NCI-H226 (cell line): ENCODE results near the gene CUEDC2.

Experiments
- DNase-seq: peaks from one replicate; pipeline ENCODE4 v3.0.0-alpha.2; 2015

CUEDC2 gene

DNA sequence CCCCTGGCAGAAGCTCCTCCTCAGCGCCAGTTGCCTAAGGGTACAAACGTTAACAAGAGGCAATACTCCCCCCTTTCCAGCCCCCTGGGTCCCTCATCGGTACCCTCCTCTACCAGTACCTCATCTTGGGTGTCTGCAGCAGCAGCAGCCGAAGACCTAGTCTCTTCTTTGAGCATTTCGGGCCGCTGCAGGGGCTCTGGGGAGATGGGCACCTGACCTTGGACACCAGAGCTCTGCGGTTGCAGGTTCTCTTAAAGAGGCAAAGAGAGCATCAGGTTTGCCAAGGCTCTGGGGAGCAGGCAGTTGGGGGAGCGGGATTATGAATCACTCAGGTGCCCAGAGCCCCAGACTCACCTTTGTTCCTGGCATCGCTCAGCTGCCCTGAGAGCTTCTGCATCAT is 8.2 kb downstream of the CUEDC2 start:
- DNase-seq, result no peak

DNA sequence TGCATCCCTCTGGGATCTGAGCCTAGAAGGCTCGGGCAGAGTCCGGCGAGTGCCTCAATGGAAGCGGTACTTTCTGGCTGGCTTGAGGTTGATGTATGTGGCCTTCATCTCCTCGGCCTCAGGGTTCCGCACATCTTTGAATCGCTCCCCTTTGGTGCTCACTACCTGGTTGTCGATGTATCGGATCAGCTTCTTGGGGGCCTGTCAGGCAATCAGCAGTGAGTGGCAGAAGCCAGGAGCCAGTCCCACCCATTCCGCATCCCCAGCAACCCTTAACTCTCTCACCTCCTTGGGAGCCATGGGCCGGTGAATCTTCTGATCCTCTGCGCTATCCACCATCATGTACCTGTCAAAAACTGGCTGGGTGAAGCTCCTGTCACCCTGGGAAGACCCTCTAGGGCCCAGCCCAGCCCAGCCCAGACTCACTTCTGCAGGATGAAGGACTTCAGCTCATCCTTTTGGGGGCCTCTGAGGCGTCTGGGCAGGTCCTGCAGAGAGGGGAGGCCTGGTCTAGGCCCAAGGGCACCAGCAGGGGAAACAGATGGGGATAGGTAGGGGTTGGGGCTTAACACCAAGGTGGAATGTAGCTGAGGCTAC is 8.9 kb downstream of the CUEDC2 start:
- DNase-seq, result no peak

DNA sequence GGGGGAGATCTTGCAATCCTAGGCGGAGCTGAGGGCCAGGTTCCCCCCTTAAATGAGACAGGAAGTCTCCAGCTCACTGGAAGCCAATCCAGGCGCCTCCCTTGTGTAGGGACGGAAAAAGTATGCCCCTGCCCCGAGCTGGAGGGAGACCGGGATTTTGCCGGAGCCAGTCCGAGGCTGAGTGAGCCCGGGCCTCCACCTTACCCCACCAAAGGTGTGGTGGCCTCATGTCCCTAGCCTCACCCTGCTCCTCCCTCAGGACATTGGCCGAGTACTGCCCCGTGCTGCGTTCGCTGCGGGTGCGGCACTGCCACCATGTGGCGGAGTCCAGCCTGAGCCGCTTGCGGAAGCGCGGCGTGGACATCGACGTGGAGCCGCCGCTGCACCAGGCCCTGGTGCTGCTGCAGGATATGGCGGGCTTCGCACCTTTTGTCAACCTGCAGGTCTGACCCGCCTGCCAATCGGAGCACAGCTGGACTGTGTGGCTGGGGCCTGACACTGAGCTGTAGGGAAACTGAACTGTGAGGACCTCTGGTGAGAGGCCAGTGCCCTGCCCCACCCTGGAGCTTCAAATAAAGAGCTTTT is 9.7 kb downstream of the CUEDC2 start:
- DNase-seq, result no peak

DNA sequence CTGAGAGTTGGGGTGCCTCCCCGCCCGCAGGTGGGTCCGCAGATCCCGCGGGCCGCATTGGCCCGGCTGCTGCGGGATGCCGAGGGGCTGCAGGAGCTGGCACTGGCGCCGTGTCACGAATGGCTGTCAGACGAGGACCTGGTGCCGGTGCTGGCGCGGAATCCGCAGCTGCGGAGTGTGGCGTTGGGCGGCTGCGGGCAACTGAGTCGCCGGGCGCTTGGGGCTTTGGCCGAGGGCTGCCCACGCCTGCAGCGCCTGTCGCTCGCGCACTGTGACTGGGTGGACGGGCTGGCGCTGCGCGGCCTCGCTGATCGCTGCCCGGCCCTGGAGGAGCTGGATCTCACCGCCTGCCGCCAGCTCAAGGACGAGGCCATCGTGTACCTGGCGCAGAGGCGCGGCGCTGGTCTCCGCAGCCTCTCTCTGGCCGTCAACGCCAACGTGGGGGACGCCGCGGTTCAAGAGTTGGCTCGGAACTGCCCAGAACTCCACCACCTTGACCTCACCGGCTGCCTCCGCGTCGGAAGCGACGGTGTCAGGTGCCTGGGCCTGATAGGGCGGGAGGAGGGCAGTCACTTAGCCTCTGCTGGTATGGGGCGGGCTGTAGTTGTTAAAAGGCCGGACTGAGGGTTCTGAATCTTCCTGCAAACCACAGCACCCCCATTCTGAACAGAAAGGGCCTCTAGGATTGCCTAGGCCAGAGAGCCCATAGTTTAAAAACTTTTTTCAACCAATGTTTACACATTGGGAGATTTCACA is 10.4 kb downstream of the CUEDC2 start:
- DNase-seq, result no peak

DNA sequence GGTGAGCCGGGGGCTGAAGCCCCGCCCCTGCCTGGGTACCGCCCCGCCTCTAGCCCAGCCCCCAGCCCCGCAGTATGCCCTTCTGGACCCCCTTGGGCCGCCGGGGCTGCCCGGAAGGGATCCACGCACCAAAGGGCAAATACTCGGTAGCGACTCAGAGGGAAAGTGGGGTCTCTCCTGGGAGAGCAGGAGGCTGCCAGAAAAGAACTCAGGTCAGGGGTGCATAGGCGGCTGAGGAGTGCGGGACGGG is 10.9 kb downstream of the CUEDC2 start:
- no peak for DNase-seq

DNA sequence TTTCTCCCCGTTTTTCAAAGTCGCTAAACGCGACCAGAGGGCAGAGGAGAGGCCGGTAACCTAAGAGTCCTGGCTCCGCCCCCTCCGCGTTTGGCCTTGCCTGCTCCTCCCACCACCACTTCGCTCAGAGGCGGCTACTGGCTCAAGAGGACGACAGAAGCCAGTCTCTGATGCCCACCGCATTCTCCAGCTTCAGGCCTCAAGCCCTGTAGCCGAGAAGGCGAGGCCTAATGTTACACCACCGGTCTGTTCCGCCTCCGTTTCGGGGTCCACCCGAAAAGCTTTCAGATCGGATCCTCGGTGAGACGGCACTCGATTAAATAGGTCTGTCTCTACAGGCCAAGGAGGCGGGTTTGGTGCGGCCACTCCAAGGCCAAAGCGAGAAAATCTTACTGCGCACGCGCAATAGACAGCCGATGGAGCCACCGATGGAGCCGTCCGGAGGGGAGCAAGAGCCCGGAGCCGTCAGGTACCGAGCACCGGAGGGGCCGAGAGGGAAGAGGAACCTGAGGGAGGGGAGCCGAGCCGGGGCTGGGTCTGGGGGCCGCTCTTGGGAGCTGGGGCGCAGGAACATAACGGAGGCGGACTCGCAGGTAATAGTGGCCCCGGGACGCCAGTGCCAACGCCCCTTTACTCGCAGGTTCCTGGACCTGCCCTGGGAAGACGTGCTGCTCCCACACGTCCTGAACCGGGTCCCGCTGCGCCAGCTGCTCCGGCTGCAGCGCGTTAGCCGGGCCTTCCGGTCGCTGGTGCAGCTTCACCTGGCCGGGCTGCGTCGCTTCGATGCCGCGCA is 11.5 kb downstream of the CUEDC2 start, which contains the start of gene FBXL15:
Gene FBXL15, plus strand, starts transcription at position 123 of the 793 bp plus-strand sequence. Its CDS starts 294 bp downstream, at position 417.
- peak; percentile 94 for DNase-seq

DNA sequence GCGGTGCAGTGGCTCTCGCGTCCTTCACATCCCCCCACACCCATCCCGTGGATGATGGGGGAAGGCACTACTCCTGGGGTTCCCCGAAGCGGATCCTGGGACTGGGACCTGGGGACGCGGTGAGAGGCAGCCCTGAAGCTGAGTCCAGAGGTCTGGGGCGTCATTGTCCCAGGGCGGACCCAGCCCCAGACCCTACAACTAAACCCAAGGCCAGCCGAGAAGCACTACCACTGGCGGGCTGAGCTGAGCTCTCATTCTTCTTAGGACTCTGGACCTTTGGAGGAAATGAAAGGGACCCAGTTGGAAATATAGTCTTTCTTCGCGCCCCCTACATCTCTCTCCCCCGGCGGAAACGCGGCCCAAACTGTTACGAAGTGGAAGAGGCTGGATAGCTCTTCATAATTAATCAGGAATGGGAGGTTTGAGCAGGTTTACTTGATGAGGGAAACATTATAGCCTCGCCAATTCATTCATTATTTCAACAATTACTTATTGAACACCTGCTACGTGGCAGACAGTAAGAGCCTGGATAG is 12.1 kb downstream of the CUEDC2 start:
- DNase-seq, result no peak

DNA sequence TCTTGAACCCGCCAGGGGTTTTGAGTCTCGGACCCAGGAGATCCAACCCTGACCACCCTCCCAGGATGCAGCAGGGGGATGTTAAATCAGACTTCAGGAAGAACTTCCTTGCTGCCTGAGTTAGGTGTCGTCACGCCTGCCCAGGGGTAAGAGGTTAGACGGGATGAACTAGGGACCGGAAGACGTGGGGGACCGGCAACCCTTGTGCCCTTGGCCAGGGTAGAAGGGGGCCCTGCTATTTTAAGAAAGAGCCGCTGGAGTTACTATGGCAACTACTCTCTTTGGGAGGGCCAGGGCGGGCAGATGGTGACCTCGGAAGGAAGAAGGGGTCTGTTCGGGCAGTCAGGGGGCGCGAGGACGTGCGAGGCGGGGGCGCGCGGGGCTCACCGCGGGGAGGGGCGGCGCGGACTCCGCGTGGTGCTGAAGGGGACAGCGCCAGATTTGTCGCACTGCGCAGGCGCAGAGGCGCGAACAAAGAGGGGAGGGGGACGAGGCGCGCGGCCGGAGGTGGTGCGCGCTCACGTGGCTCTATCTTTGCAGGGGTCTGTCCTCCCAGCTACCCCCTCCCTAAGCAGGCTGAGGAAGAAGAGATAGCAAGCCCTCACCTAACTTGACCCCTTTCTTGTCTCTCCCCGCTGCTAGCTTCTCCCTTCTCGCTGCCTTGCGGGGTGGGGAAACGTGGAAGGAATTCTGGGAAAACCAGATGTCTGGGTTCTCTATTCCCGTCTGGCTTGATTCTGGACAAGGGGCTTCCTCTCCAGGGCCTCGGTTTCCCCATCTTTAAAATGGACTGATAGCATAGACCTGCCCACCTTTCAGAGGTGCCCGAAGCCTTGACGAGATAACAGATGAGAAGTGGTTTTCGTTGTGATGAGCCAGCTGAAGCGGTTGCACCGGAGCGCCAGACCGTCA is 12.8 kb downstream of the CUEDC2 start:
- no peak for DNase-seq

DNA sequence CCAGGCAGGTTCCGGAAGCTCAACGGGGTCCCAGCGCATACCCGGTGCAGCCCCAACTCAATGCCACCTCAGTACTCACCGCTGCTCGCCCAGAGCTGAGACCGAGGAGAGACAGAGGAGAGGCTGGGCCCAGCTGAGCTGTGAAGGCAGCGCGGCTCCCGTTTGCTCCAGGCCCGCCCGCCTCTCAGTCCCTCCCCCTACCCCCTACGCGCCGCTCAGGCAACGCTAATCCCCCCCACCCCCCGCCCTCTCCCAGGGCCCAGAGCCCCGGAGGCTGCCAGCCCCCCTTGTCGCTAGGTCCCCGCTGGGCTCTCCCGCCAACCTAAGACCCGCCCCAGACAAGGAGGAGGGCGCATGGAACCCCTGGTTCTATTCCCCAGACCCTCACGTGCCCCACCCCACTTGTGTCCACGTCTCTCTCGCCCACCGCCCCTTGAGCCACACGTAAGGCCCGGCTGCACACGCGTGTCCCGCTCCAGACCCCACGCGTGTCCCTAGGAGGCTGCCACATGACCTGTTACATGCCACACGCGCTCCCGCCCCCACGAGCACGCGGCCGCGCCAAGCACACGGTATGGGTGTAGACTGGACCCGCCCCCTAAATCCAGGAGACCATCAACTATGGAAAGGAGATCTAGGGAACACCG is 13.6 kb downstream of the CUEDC2 start, which contains the start of gene PSD:
Gene PSD, minus strand, starts transcription at position 164 of the 647 bp plus-strand sequence. CDS start 1,747 bp downstream, outside the sequence.
- DNase-seq, result no peak

DNA sequence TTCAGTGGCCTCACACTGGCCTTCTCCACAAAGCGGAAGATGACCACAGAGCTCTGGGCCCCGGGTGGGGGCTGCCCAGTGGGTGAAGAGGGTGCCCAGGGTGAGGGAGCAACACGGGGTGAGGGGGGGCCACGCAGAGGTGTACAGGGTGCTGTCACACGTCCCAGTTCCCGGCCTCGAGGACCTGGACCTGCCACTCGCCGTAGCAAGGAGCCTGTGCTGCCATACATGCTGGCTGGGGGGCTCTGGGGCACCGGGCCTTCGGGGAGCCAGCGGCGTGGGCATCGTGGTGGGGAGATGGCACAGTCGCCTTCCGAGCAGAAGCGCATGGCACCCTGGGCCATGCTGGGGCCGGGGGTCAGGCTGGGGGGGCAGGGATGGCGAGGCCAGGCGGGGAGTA is 15.7 kb downstream of the CUEDC2 start:
- DNase-seq, result no peak

DNA sequence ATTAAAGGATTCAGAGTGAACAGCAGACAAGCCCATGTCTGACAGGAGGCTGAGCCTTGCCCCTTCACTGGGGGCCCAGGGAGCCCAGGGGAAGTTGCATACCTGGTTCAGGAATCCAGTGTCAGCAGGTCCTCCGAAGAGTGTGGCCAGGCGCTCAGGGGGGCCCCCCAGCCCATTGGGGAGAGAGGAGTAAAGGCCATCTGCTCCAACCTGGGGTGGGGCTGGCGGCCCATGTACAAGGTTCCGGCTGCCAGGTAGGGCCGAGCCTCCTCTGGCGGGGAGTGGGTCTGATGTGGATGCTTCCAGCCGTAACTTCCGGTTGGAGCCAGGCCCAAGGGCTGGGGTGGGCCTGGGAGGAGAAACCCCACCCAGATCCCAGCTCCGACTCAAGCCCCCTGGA is 16.1 kb downstream of the CUEDC2 start:
- DNase-seq, result no peak

DNA sequence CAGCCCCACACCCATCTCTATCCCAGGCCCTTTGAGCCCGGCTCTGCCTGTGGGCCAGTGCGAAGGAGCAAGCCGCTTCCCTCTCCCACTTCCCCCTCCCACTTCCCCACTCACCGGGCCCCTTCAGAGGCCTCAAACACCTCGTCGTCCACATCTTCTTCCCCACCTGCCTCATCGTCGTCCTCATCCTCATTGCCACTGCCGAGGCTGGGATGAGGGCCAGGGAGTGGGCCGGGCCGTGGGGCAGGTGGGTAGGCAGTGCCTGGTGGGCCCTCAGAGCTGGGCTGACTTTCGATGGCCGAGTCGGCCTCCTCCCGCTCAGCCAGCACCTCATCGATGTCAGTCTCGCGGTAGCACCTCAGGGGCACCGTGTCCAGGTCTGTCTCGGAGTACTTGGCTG is 17.6 kb downstream of the CUEDC2 start:
- DNase-seq, result no peak

DNA sequence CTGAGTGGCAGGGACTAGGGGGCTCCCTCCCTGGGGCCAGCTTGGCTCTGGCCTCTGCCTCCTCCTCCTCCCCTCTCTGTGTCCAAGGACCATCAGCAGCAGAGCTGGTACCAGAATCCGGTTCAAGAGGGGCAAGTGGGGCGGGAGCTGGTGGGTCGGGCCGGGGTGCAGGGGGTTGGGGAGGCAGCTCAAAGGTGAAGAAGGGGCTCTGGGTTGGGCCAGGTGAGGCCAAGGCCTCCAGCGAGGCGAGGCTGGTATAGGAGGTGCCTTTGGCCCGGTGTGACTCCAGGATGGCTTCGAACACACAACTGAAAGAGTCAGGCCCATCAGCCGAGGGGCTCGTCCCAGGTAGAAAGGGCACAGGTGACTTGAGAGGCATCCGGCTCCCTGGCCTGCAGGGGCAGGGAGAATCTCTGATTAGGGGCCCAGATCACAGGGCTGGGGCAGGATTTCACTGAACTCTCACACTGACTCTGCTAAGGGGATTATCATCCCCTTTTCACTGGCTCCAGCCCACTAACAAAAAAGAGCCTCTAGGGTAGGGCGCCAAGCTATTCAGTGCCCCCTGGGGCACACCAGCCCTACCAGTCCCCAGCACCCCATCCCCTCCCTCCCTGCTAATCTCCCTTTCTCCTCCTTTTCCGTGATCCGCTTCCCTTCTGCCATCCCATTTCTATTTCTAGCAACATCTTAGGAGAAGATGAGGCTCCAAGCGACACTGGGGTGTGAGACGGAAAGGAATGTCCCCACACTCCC is 18.4 kb downstream of the CUEDC2 start:
- DNase-seq, result no peak

DNA sequence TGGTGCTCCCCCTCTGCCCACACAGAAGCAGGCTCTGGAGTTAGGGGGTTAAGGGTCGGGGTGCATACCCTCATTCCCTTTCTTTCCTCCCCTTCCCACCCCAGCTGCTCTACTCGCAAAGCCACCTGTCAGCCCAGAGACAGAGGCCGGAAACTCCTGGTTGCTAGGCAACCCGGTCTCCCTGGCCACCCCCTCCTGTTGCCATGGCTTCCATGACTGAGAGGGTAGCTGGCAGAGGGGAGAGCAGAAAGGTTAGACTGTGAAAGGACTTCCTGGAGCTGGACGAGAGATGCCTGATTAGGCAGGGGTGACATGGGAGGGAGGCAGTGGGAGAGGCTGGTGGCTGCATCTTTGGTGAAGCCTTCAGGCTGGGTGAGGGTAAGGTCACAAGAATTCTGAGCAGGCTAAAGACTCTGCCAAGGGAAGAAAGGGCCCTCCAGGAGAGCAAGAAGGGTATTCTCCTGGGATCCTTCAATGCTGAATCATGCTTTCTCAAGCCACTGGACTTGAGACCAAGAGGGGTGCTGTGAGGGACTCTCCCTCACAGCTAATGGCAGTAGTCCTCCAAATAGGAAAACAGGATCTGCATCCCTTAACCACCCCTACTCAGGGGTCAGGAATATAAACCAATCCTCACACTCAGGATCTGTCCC is 19.2 kb downstream of the CUEDC2 start:
- DNase-seq, result no peak

DNA sequence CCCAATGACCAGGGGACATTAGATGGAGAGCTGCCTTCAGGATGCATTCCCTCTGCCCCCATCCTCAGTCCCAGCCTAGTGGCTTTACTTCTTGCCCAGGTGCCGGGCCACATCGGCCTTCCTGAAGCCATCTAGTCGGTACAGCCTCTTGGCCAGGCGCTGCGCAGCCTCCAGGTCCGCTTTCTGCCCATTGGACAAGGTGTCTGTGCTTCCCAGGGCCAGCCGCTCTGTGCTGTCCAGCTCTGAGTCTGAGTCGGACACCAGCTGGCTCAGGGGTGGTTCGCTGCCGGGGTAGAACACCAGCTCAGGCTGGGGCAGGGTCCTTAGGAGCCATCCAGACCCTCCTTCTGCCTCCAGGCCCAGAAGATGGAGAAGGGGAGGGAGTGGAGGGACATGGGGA is 20.1 kb downstream of the CUEDC2 start:
- no peak for DNase-seq

DNA sequence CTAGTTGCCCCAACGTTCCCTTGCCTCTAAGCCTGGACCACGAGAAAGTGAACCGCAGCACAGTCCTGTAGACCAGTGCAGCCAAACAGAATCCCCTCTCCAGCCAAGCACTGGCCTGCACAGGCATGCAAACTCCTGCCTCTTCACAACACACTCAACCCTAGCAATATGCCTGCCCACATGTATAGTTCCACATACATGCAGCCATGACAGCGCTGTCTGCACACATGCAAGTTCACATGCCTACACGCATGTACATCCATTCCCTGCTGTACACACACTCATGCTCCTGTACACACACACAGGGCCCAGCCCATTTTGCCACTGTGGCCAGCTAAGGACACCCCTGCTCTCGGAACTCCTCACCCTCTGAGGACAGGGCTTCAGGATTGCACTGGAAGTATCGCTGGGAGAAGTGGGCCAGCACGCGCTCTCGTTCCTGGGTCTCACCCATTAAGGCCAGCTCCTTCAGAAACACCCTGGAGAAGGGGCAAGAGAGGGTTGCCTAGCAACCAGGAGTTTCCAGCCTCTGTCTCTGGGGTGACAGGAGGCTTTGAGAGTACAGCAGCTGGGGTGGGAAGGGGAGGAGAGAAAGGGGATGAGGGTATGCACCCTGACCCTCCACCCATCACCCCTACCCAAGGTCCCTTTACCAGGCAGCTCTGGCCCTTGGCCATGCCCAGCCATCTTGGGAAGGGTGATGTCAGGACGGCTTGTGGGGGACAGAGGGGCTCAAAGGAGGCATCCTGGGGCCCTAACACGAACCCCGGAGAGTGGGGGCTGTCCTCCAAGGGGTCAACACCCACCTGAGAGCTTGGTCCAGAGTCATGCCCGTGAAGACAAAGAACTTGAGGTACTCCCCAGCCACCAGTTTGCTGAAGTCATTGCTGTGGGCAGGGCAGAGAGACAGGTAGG is 20.8 kb downstream of the CUEDC2 start:
- DNase-seq, result no peak

DNA sequence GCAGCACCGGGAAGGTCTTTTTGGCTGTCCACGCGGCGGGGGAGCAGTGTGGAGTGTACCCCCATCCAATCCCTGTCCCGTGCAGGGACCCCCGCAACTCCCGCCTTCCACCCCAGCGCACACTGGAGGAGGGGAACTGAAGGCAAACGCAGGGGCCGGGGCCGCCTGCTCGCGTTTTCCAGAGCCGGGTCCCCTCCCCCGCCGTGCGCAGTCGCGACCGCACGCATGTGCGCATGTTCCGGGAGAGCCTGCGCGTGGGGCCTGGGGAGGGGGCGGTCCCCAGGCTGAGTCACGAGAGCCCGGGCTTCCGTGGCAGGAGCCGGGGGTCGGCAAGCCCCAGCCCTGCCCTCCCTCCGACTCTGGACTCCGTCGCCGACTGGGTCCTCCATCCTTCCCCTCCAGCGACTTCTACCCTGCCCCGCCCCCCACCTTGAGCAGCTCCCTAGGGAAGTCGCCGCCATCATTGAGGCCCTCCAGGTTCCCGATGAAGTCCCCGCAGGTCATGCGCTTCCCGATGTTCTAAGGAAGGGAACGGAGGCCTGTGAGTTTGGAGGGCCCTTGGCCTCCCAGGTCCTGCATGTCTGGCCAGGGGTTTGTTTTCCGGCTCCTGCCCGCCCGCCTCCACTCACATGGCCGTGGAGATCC is 21.8 kb downstream of the CUEDC2 start:
- no peak for DNase-seq

DNA sequence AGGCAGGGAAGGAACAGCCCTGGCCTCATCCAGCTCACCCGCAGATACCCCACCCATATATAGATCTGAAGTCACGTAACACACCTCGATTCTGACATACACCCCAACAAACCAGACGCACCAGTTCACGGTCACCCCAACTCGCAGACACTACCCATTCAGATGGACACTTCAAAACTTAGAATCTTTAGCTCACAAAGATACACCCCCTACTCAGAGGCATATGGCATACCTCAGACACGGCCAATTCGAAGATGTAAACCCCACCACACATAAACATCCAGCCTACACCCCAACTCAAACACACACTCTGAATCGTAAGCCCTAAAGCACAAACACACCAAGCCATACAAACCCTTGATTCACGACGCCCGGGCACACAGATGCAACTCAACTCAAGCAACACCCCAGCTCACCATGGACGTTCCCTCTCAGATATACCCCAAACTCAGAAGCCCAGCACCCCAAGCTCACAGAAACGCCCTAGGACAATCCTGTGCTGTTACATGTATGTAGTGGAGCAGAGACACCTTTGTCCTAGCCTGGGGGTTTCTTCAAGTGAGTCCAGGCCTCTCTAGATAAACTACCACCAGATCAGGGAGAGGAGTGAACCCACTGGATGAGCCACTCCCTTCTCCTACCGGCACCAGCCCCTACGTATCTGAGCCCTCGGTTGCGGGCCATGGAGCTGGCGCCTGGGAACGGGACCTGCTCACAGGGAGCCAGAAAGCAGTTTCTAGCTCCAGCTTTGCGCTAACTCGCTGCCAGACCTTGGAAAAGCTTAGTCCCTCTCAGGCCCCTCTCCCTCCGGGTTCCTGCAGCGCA is 22.6 kb downstream of the CUEDC2 start:
- no peak for DNase-seq
